ENCODE data around the gene FGF11. TPM values are rescaled to one million over a fixed set of nuclear protein-coding genes. Genes with fewer than 3 reads are reported as not detected.
"Not testable (repeated sequence)": the region's sequence is repeated elsewhere in the genome, so short reads cannot be mapped to it uniquely, and the experiment has no call there.

Gene FGF11
- polyA plus RNA-seq, 3 donors, result 2.2 TPM; not detected in 2

DNA sequence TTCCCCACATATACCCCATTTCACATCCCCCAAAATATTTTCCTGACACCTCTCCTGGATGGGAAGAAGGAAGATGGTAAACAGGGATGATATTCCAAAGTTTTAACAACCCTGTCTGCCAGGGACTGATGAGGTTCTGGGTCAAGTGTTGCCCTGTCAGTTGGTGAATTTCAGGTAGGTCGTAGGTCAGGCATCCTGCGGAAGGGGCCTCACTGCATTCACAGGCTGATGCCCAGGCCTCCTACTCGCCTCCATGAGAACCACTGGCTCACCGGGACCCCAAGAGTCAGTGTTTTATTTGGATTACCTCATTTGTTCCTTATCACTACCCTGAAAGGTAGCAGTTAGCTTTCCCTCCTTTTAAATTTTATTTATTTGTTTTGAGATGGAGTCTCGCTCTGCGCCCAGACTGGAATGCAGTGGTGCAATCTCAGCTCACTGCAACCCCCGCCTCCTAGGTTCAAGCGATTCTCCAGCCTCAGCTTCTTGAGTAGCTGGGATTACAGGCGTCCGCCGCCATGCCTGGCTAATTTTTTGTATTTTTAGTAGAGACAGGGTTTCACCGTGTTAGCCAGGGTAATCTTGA is 29.6 kb downstream of the FGF11 start:
- H3K4me2 ChIP-seq (replicated peaks; ENCODE audit: extremely low read depth, low read length, poor library complexity, severe bottlenecking), result no peak overlapping the region
- H3K4me3 ChIP-seq (replicated peaks in 1 of 3; ENCODE audit: low read depth in 2 of 3, low read length in 3 of 3), result no peak overlapping the region
- H3K9me3 ChIP-seq (replicated peaks in 1 of 2; ENCODE audit: control insufficient read depth in 1 of 2, insufficient read depth in 1 of 2, low read length in 2 of 2), result no peaks in the 10 kb centered on the region
- TF ChIP-seq, protein P1, sequence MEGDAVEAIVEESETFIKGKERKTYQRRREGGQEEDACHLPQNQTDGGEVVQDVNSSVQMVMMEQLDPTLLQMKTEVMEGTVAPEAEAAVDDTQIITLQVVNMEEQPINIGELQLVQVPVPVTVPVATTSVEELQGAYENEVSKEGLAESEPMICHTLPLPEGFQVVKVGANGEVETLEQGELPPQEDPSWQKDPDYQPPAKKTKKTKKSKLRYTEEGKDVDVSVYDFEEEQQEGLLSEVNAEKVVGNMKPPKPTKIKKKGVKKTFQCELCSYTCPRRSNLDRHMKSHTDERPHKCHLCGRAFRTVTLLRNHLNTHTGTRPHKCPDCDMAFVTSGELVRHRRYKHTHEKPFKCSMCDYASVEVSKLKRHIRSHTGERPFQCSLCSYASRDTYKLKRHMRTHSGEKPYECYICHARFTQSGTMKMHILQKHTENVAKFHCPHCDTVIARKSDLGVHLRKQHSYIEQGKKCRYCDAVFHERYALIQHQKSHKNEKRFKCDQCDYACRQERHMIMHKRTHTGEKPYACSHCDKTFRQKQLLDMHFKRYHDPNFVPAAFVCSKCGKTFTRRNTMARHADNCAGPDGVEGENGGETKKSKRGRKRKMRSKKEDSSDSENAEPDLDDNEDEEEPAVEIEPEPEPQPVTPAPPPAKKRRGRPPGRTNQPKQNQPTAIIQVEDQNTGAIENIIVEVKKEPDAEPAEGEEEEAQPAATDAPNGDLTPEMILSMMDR (IDR thresholded peaks at IDR 0.05), result no peak
- WGBS (ENCODE audit: insufficient coverage), result 97% methylated on average over 6 of the region's 12 CpGs
- no peaks in the 10 kb centered on the region for H4K20me1 ChIP-seq (ENCODE audit: insufficient read depth, low read length)
- Mint-ChIP-seq H3K27ac (no peak overlapping the region), H3K27me3 (ENCODE audit: low read depth in 3 of 3) (no peaks in the 10 kb centered on the region), H3K4me1 (peaks cover 26% of the 10 kb centered on the region), H3K9me3 (no peaks in the 10 kb centered on the region), H3K36me3 (peaks cover 12 to 26% of the 10 kb centered on the region in 2 donors), H3K4me3 (no peak overlapping the region)
- H3K27me3 ChIP-seq (ENCODE audit: control insufficient read depth in 2 of 2, insufficient read depth in 2 of 2, low read length in 2 of 2), result no peaks in the 10 kb centered on the region
- intact Hi-C loops (cut with micrococcal nuclease), result no loop called here
- H3K4me1 ChIP-seq (ENCODE audit: control insufficient read depth in 1 of 2, insufficient read depth in 2 of 2, low read length in 2 of 2), result peaks cover 21 to 28% of the 10 kb centered on the region in 2 donors
- no peak overlapping the region for H3K9ac ChIP-seq (ENCODE audit: insufficient read depth, low read length, poor library complexity, severe bottlenecking)
- H3K27ac ChIP-seq (ENCODE audit: low read depth in 1 of 2, low read length in 2 of 2), result no peak overlapping the region
- no peak overlapping the region for H2AFZ ChIP-seq (ENCODE audit: insufficient read depth, low read depth, low read length, poor library complexity, severe bottlenecking)
- DNase-seq, result no peak
- peaks cover 8 to 14% of the 10 kb centered on the region in 2 donors for H3K36me3 ChIP-seq (replicated peaks in 1 of 2; ENCODE audit: control insufficient read depth in 1 of 2, insufficient read depth in 2 of 2, low read length in 2 of 2)
- H3K79me2 ChIP-seq (ENCODE audit: insufficient read depth, low read length), result peaks cover 34% of the 10 kb centered on the region

- H3K36me3 Mint-ChIP-seq, result peaks cover 10 to 22% of the 10 kb centered on the region in 2 donors
- H3K4me3 Mint-ChIP-seq; H3K9ac ChIP-seq (ENCODE audit: insufficient read depth, low read length, poor library complexity, severe bottlenecking); H3K4me2 ChIP-seq (replicated peaks; ENCODE audit: extremely low read depth, low read length, poor library complexity, severe bottlenecking); H2AFZ ChIP-seq (ENCODE audit: insufficient read depth, low read depth, low read length, poor library complexity, severe bottlenecking); H3K27me3 ChIP-seq (ENCODE audit: control insufficient read depth in 2 of 2, insufficient read depth in 2 of 2, low read length in 2 of 2); H3K9me3 ChIP-seq (replicated peaks in 1 of 2; ENCODE audit: control insufficient read depth in 1 of 2, insufficient read depth in 1 of 2, low read length in 2 of 2); H3K27me3 Mint-ChIP-seq (ENCODE audit: low read depth in 3 of 3); H3K9me3 Mint-ChIP-seq; H3K36me3 ChIP-seq (replicated peaks in 1 of 2; ENCODE audit: control insufficient read depth in 1 of 2, insufficient read depth in 2 of 2, low read length in 2 of 2); H3K27ac ChIP-seq (ENCODE audit: low read depth in 1 of 2, low read length in 2 of 2); intact Hi-C loops (cut with micrococcal nuclease); H3K27ac Mint-ChIP-seq; DNase-seq; H4K20me1 ChIP-seq (ENCODE audit: insufficient read depth, low read length); H3K4me3 ChIP-seq (replicated peaks in 1 of 3; ENCODE audit: low read depth in 2 of 3, low read length in 3 of 3): not testable (repeated sequence)
- Histone ChIP-seq H3K79me2 (ENCODE audit: insufficient read depth, low read length) (peaks cover 44% of the 10 kb centered on the region), H3K4me1 (ENCODE audit: control insufficient read depth in 1 of 2, insufficient read depth in 2 of 2, low read length in 2 of 2) (peaks cover 25 to 35% of the 10 kb centered on the region in 2 donors)
- peaks cover 32% of the 10 kb centered on the region for H3K4me1 Mint-ChIP-seq
- 70% methylated on average over 2 of the region's 12 CpGs for WGBS (ENCODE audit: insufficient coverage)
Observed at GRCh38 chr17:7469843-7470242, 30.5 kb downstream of the FGF11 start.

- H3K36me3 ChIP-seq (replicated peaks in 1 of 2; ENCODE audit: control insufficient read depth in 1 of 2, insufficient read depth in 2 of 2, low read length in 2 of 2); H3K4me3 Mint-ChIP-seq; intact Hi-C loops (cut with micrococcal nuclease); H3K27ac Mint-ChIP-seq; H3K9me3 ChIP-seq (replicated peaks in 1 of 2; ENCODE audit: control insufficient read depth in 1 of 2, insufficient read depth in 1 of 2, low read length in 2 of 2); DNase-seq; H3K27ac ChIP-seq (ENCODE audit: low read depth in 1 of 2, low read length in 2 of 2); H3K9ac ChIP-seq (ENCODE audit: insufficient read depth, low read length, poor library complexity, severe bottlenecking); H3K9me3 Mint-ChIP-seq; H2AFZ ChIP-seq (ENCODE audit: insufficient read depth, low read depth, low read length, poor library complexity, severe bottlenecking); H3K4me3 ChIP-seq (replicated peaks in 1 of 3; ENCODE audit: low read depth in 2 of 3, low read length in 3 of 3); H4K20me1 ChIP-seq (ENCODE audit: insufficient read depth, low read length); H3K4me2 ChIP-seq (replicated peaks; ENCODE audit: extremely low read depth, low read length, poor library complexity, severe bottlenecking); H3K27me3 Mint-ChIP-seq (ENCODE audit: low read depth in 3 of 3); H3K27me3 ChIP-seq (ENCODE audit: control insufficient read depth in 2 of 2, insufficient read depth in 2 of 2, low read length in 2 of 2): not testable (repeated sequence)
- peaks cover 9 to 19% of the 10 kb centered on the region in 2 donors for H3K36me3 Mint-ChIP-seq
- H3K4me1 Mint-ChIP-seq, result peaks cover 38% of the 10 kb centered on the region
- WGBS (ENCODE audit: insufficient coverage), result 100% methylated on average over 1 of the region's 8 CpGs
- Histone ChIP-seq H3K79me2 (ENCODE audit: insufficient read depth, low read length) (peaks cover 50% of the 10 kb centered on the region), H3K4me1 (ENCODE audit: control insufficient read depth in 1 of 2, insufficient read depth in 2 of 2, low read length in 2 of 2) (peaks cover 31 to 42% of the 10 kb centered on the region in 2 donors)
Observed at GRCh38 chr17:7470457-7470973, 31.2 kb downstream of the FGF11 start.

Measured in CD14-positive monocyte (primary cell).